Activated CD4-positive, CD25-positive, alpha-beta regulatory T cell treated with anti-CD3 and anti-CD28 coated beads, Interleukin-2, amount 50 U/mL, for 72 hours (primary cell): ENCODE data around the gene GATD1.

Experiments
- DNase-seq: peaks from one replicate; pipeline ENCODE4 v3.0.0; 2021

The GATD1 gene

GRCh38 chr11:811446-812245 lies 34.4 kb upstream of the GATD1 start:
- no peak for DNase-seq

- no peak for DNase-seq
Observed at GRCh38 chr11:810040-810567, 32.8 kb upstream of the GATD1 start.

GRCh38 chr11:809287-810039 lies 32.2 kb upstream of the GATD1 start, which contains the start of gene RPLP2:
TSS of gene RPLP2 (plus strand) at chr11:809967. CDS start at chr11:810235, 268 bp downstream.
- DNase-seq, result peak; percentile 97

- DNase-seq, result no peak
Observed at GRCh38 chr11:808427-809286, 31.4 kb upstream of the GATD1 start.

GRCh38 chr11:804599-804964 lies 27.3 kb upstream of the GATD1 start:
- DNase-seq, result no peak

GRCh38 chr11:803770-804598 lies 26.7 kb upstream of the GATD1 start:
- DNase-seq, result no peak

- DNase-seq, result no peak
Observed at GRCh38 chr11:803467-803742, 26.1 kb upstream of the GATD1 start.

- no peak for DNase-seq
Observed at GRCh38 chr11:802693-803466, 25.6 kb upstream of the GATD1 start.

- no peak for DNase-seq
Observed at GRCh38 chr11:802018-802617, 24.8 kb upstream of the GATD1 start.

- DNase-seq, result no peak
Observed at GRCh38 chr11:801097-801780, 24.0 kb upstream of the GATD1 start.

- DNase-seq, result no peak
Observed at GRCh38 chr11:800473-800872, 23.2 kb upstream of the GATD1 start.

GRCh38 chr11:799641-800316 lies 22.5 kb upstream of the GATD1 start:
- no peak for DNase-seq

- peak; percentile 92 for DNase-seq
Observed at GRCh38 chr11:798093-798713, 20.9 kb upstream of the GATD1 start, which contains the start of gene SLC25A22. TSS of gene SLC25A22 (minus strand) at chr11:798281. CDS start at chr11:795006, 3,275 bp downstream.

GRCh38 chr11:797296-798092 lies 20.2 kb upstream of the GATD1 start:
- DNase-seq, result peak; percentile 78

- DNase-seq, result no peak
Observed at GRCh38 chr11:796565-797295, 19.4 kb upstream of the GATD1 start.

GRCh38 chr11:795634-796564 lies 18.6 kb upstream of the GATD1 start:
- peak; percentile 74 for DNase-seq
